Uterus (tissue), 4 donors: ENCODE measurements around the gene PCDHGB2. TPM values are rescaled to one million over a fixed set of nuclear protein-coding genes. Genes with fewer than 3 reads are reported as not detected.
"Not testable (repeated sequence)": the region's sequence is repeated elsewhere in the genome, so short reads cannot be mapped to it uniquely, and the experiment has no call there.

Source experiments
- DNase-seq, 2 donors: peaks; one replicate each; pipeline ENCODE4 v3.0.0-alpha.2; 2019 to 2020
- H3K27ac ChIP-seq, 2 donors: fragments of 200-600 bp; sonication (generic); 1 replicate in 1 of 2; 2 replicates in 1 of 2; pipeline ENCODE4 v1.5.1; 2016 to 2018
- H3K27me3 ChIP-seq, 2 donors: fragments of 200-600 bp; sonication (generic); one replicate each; pipeline ENCODE4 v1.5.1; 2018 to 2019; ENCODE audit warnings: control low read depth in 1 of 2
- H3K36me3 ChIP-seq, 2 donors: fragments of 200-600 bp; sonication (generic); one replicate each; pipeline ENCODE4 v1.5.1; 2019; ENCODE audit warnings: control low read depth in 1 of 2
- H3K4me1 ChIP-seq, 2 donors: fragments of 200-600 bp; sonication (generic); one replicate each; pipeline ENCODE4 v1.5.1; 2018 to 2019; ENCODE audit warnings: control low read depth in 1 of 2
- H3K4me3 ChIP-seq, 2 donors: fragments of 200-600 bp; sonication (generic); 1 replicate in 1 of 2; 2 replicates in 1 of 2; pipeline ENCODE4 v1.5.1; 2018 to 2019; ENCODE audit warnings: mild to moderate bottlenecking in 1 of 2
- H3K9me3 ChIP-seq, 2 donors: fragments of 200-600 bp; sonication (generic); one replicate each; pipeline ENCODE4 v1.5.1; 2019; ENCODE audit warnings: control low read depth in 1 of 2
- CTCF ChIP-seq, 4 experiments: fragments of 200-600 bp in 2 of 4; fragments of 450-650 bp in 2 of 4; sonication (generic) in 2 of 4; IDR thresholded peaks; one replicate each; pipeline ENCODE4 v1.5.1; 2016 to 2019; ENCODE audit warnings: antibody characterized with exemption in 4 of 4, mild to moderate bottlenecking in 2 of 4, moderate library complexity in 1 of 4
- POLR2A ChIP-seq, 2 donors: fragments of 450-650 bp; IDR thresholded peaks; one replicate each; pipeline ENCODE4 v1.6.1; 2016; ENCODE audit warnings: antibody characterized with exemption in 2 of 2, mild to moderate bottlenecking in 1 of 2, moderate library complexity in 1 of 2
- intact Hi-C: fragments of 100-400 bp; cut with DNase I; formaldehyde crosslinking; loops from one replicate; pipeline ENCODE4 v1.15.1; 2023; ENCODE audit warnings: low total_unique reads
- total RNA-seq, 4 donors: library from RNA; depleted of rRNA in 3 of 4; stranded (reverse); fragments of >200 nt in 3 of 4; gene quantifications; one replicate each; pipeline versions ENCODE4 v1.1.0 to v1.2.4, GENCODE V29; 2014 to 2023
- donor health status: DM: yes; HTN: yes; CAD: no.

PCDHGB2 gene
- total RNA-seq, 4 donors from 2014 or later: 0.59 to 17.9 (median 8.7) TPM

- DNase-seq, H3K27me3 ChIP-seq, H3K4me1 ChIP-seq, intact Hi-C loops, H3K27ac ChIP-seq, H3K36me3 ChIP-seq: not testable (repeated sequence)
- peaks cover 0 to 84% of the 10 kb centered on the region in 2 donors for H3K9me3 ChIP-seq
- peak in 2 of 4 experiments; percentile 15 to 20 for TF ChIP-seq CTCF (IDR thresholded peaks at IDR 0.05)
- peak within 1 kb of the TSS in 1 of 2 donors; percentile 13 for H3K4me3 ChIP-seq
These were observed 38.2 kb downstream of the PCDHGB2 start, which contains the start of gene PCDHGB5 for GRCh38 chr5:141397756-141398551. Gene PCDHGB5, plus strand, starts transcription at chr5:141397947. Its CDS starts 181 bp downstream, at chr5:141398128.

GRCh38 chr5:141398608-141399007, 38.8 kb downstream of the PCDHGB2 start:
- H3K9me3 ChIP-seq: peaks cover 0 to 84% of the 10 kb centered on the region in 2 donors
- no peaks in the 10 kb centered on the region for H3K36me3 ChIP-seq
- H3K27me3 ChIP-seq: no peaks in the 10 kb centered on the region
- H3K4me3 ChIP-seq: no peak overlapping the region
- intact Hi-C loops: no loop called here
- no peaks in the 10 kb centered on the region for H3K4me1 ChIP-seq
- H3K27ac ChIP-seq: no peak overlapping the region
- TF ChIP-seq POLR2A (IDR thresholded peaks at IDR 0.05): no peak
- TF ChIP-seq CTCF (IDR thresholded peaks at IDR 0.05): no peak
- DNase-seq: no peak

GRCh38 chr5:141399555-141400258, 39.9 kb downstream of the PCDHGB2 start:
- Histone ChIP-seq H3K4me1 (no peaks in the 10 kb centered on the region), H3K4me3 (no peak overlapping the region), H3K36me3 (no peaks in the 10 kb centered on the region), H3K27ac (no peak overlapping the region), H3K27me3 (no peaks in the 10 kb centered on the region), H3K9me3 (peaks cover 0 to 88% of the 10 kb centered on the region in 2 donors)
- no peak for DNase-seq
- intact Hi-C loops: no loop called here
- TF ChIP-seq POLR2A (IDR thresholded peaks at IDR 0.05): no peak
- no peak for TF ChIP-seq CTCF (IDR thresholded peaks at IDR 0.05)

- Histone ChIP-seq H3K4me1 (no peaks in the 10 kb centered on the region), H3K36me3 (no peaks in the 10 kb centered on the region), H3K9me3 (peaks cover 0 to 90% of the 10 kb centered on the region in 2 donors), H3K27me3 (no peaks in the 10 kb centered on the region), H3K27ac (no peak within 1 kb of the TSS), H3K4me3 (peak within 1 kb of the TSS in 1 of 2 donors; percentile 16)
- TF ChIP-seq POLR2A (IDR thresholded peaks at IDR 0.05): no peak
- TF ChIP-seq CTCF (IDR thresholded peaks at IDR 0.05): peak in 2 of 4 experiments; percentile 16 to 36
- no peak for DNase-seq
- intact Hi-C loops: no loop called here
These were observed 42.9 kb downstream of the PCDHGB2 start, which contains the start of gene PCDHGA9 for GRCh38 chr5:141402553-141403243. Gene PCDHGA9, plus strand, starts transcription at chr5:141402778. Its CDS starts 175 bp downstream, at chr5:141402953.
